Fibroblast of peridontal ligament (primary cell): Measurements from ENCODE around the gene TMEM240.
"Not testable (repeated sequence)": the region's sequence is repeated elsewhere in the genome, so short reads cannot be mapped to it uniquely, and the experiment has no call there.

Experiments used
- DNase-seq: peaks from one replicate; pipeline ENCODE4 v3.0.0-alpha.2; 2010; ENCODE audit errors: extremely low read depth

TMEM240 gene

DNA sequence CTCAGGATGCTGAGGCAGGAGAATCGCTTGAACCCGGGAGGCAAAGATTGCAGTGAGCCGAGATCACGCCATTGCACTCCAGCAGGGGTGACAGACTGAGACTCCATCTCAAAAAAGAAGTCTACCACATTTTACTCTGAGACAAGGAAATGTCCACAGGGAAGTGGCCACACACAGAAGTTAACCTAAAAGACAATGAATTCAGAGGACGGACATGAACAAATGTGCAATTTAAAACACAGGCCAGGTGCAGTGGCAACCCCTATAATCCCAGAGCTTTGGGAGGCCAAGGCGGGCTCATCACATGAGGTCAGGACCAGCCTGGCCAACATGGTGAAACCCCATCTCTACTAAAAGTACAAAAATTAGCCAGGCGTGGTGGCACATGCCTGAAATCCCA lies 17.3 kb upstream of the TMEM240 start:
- DNase-seq = not testable (repeated sequence)

DNA sequence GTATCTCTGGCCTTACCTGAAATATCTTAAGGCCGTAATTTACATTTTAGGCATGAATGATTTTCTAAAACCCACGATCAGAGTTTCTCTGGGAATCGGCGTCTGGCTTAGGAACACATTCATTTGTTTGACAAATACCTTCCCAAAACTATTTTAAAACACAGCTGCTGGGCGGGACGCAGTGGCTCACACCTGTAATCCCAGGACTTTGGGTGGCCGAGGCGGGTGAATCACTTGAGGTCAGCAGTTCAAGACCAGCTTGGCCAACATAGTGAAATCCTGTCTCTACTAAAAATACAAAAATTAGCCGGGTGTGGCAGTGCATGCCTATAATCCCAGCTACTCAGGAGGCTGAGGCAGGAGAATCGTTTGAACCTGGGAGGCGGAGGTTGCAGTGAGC lies 16.5 kb upstream of the TMEM240 start:
- not testable (repeated sequence) for DNase-seq

GRCh38 chr1:1556505-1556904 lies 16.1 kb upstream of the TMEM240 start:
- DNase-seq = no peak

- DNase-seq = peak; percentile 43
Observed at GRCh38 chr1:1554926-1555915, 14.8 kb upstream of the TMEM240 start.

DNA sequence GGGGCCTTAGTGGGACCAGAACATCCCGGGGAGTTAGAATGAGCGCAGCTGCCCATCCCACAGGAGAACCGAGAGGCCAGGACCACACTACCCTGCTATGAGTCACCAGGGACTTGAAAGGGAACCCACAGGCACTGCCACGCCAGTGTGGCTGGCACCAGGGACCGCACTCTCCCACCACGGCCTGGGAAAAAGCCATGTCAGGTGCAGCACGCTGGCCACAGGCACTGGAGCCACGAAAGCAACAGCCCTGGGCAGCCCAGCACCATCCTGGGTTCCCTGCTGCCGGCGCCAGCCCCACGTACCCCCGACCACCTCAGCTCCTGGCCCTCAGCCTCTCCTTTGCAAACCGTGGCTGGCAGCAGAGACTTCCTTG lies 14.1 kb upstream of the TMEM240 start:
- DNase-seq = no peak

DNA sequence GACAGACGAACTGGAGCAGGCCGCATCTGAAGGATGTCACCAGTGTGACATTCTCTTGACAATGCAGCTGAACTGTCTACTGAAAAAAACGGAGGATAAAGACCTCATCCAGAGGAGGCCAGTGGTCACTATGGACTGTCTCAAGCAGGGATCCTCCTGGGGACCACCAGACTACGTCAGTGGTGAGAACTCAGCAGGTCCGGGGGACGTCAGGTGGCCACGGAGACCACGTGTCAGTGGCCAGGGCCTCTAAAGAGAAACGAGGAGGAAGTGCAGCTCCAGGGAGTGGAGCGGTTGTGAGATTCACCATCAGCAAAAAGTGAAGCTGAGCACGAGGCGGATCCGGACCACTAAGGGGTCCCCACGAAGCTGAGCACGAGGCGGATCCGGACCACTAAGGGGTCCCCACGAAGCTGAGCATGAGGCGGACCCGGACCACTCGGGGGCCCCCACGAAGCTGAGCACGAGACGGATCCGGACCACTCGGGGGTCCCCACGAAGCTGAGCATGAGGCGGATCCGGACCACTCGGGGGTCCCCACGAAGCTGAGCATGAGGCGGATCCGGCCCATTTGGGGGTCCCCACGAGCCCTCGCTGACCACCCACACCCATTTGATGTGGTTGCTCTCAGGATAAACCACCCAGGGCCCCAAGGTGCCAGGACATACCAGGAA lies 13.5 kb upstream of the TMEM240 start:
- DNase-seq = no peak

DNA sequence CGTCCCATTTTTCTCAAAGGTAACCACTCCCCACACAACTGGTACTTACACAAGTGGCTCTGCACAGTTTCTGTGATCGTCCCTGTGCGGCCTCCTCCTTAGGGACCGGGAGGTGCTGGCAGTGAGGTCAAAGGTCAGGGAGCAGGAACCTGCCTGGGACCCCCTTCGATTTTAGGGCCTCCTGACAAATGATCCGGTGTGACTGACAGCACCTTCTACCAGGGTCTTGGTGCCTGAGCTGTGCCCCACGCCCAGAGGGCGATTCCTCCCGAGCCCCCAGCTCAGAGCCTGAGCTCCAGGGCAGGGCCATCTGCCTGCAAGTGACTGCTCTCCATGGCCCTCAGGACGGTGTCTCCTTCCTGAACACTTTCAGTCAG lies 11.8 kb upstream of the TMEM240 start:
- DNase-seq = no peak

DNA sequence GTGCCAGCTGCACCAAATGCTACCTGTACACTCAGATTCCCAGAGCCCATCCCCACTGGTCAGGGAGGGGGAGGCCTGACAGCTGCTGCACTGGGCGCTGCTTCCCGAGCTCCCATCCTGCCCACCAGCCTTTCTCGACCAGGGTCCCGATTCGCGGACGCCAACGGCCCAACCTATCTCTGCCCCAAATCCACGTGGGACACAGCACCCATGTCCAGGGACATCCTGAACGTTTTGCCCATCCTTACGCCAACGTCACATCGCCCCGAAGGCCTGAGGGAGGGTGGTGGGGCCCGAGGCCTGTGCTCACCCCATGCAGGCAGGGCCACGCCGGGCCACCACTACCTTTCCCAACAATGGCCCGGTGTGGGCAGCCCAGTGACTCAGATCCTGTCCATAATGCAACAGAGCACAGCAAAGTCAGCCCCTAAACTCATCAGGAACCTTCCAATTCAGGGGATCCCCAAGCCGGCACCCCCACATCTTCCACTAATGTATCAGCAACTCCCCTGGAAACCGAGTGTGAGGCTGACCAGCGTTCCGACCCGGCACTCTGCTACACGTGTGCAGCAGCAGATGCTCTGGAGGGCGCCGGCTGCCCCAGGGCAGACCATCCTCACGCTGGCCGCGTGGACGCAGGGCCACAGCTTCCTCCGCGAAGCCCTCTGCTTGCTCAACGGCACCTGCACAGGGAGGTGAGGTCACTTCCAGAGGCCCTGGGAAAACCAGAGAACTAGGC lies 11.3 kb upstream of the TMEM240 start:
- DNase-seq = no peak

GRCh38 chr1:1550591-1551432 lies 10.4 kb upstream of the TMEM240 start:
- DNase-seq = peak; percentile 78

DNA sequence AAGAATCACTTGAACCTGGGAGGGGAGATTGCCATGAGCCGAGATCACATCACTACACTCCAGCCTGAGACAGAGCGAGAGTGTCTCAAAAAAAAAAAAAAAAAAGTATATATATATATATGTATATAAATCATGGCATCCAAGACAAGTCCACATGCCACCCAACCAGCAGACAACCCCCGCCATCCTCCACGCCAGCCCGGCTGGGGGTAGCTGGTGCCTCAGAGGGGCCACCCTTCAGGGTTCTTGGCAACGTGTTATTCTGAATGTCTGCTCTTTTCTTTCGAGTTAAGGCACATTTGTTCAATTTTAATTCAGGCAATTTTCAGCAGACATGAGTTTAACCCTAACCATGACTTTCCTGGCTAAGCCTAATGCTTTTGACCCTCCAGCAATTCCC lies 9.7 kb upstream of the TMEM240 start:
- no peak for DNase-seq

GRCh38 chr1:1548591-1548990 lies 8.2 kb upstream of the TMEM240 start:
- DNase-seq = no peak

DNA sequence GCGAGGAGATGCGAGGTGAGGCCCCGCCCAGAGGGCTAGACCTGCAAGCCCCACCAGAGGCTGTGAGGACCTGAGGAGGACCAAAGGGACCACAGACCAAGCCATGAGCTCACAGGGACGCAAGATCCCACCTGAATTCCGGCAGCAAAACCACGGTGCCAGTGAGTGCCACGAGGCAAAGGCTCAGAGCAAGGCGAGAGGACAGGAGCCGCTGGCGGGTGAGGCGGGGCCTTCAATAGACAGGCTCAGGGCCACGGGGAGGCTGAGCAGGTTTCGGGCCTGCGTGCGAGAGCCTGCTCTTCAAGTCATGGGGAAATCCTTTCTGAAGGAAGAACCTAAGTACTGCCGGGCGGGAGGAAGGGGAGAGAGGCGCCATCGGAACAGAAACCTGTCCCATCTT lies 7.1 kb upstream of the TMEM240 start:
- no peak for DNase-seq

DNA sequence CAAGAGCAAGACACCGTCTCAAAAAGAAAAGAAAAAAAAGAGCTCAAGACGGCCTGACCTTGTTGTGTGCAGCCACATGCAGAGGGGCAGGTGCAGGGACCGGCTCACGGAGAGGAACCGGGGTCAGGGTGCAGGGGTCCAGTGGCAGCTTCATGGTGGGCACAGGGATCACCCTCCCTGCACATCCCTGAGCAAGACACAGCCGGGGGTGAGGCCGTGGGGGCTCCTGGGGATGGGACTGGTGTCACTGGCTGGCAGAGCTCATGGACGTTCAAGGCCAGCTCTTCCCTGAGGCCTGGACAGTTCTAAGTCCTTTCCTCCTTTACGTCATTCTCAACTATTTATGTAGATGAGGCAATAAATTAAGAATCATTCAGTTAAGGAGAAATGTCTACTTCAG lies 6.6 kb upstream of the TMEM240 start:
- no peak for DNase-seq

DNA sequence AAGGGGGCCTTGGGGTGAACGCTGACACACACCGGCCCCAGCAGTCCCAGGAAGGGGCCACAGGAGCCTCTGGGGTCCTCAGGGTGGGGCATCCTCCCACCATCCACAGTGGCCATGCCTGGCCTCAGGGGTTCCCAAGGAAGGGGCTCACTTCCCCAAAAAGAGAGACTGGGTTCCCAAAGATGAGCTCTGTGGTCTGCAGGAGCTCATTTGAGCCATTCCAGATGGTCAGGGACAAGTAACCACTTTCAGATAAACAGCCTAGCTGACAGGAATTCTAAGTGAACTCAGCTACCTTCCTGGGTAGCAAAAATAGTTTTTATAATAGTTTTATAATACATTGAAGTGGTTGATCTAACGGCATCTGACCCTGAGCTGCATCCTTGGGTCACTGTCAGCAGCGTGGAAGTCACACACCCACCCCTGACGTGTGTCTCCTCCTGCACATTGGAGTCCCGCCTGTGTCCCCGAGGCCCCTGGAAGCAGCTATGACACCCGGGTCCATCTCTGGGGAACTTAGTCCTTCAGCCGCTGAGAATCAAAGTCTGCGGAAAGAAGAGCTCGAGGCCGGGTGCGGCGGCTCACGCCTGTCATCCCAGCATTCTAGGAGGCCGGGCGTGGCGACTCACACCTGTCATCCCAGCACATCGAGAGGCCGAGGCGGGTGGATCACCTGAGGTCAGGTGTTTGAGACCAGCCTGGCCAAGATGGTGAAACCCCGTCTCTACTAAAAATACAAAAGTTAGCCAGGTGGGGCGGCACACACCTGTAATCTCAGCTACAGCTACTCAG lies 5.7 kb upstream of the TMEM240 start:
- no peak for DNase-seq

DNA sequence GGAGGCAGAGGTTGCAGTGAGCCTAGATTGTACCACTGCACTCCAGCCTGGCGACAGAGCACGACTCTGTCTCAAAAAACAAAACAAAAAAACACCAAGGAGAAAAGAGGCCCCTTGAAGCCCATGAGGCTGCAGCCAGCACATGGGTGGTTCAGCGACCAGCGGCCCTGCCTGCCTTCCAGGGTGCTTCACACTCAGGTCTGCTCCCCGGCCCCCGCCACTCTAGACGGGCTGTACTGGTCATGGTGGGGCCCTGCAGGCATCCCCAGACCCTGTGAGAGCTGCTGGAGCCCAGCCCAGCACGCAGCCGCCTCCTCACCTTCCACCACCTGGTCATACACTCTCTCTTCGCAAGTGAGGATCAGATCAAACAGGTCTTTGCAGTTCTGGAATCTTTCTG lies 4.1 kb upstream of the TMEM240 start:
- DNase-seq = no peak

- no peak for DNase-seq
Observed at GRCh38 chr1:1543706-1544099, 3.3 kb upstream of the TMEM240 start.

GRCh38 chr1:1542766-1543705 lies 2.6 kb upstream of the TMEM240 start:
- DNase-seq = no peak

DNA sequence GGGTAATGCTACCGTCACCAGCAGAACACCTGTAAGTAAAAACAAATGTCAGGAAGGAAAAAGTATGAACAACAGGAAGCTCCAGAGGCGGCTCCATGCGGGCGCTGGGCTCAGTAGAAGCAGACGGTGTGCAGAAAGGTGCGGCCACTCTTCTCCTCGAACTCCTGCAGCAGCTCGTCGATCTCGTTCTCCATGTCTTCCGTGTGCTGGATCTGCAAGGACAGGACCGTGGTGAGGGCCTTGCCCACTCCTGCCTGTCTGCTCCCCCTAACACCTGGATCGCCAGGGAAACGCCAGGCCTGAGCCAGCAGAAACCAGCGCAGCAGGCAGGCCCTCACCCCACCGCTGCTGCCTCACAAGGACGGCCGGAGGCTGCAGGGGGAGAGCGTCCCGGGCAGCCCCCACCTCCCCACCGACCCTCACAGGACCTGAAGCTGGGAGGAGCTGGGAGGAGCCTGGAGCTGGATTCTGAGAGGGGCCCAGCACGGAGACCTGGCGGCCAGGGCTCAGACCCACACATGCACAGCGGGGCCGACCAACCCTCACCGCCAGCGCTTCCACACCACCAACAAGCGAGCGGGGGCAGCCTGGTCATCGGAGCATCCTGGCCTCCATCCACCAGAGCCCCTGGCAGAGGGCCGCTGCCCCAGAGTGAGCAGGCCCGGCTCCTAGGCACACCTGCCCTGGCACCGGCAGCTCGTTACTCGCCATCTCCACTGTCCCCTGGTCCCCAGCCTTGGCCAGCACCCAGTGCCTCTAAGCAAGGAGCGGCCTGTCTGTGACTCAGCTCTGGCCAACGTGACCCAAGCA lies 1.7 kb upstream of the TMEM240 start:
- DNase-seq = no peak
